C4-2B (cell line): ENCODE data around the gene RB1.

Experiments
- H3K27ac ChIP-seq: fragments of 450-650 bp; 2 replicates; pipeline ENCODE4 v1.5.1; 2017
- CTCF ChIP-seq: fragments of 450-650 bp; conservative IDR thresholded peaks from 2 replicates; pipeline ENCODE4 v1.5.1; 2017; ENCODE audit warnings: mild to moderate bottlenecking
- ZFX ChIP-seq: fragments of 450-650 bp; IDR thresholded peaks from 2 replicates; pipeline ENCODE4 v1.6.1; 2017

The RB1 gene

GRCh38 chr13:48275507-48275906 lies 28.0 kb upstream of the RB1 start:
- no peak for TF ChIP-seq ZFX
- TF ChIP-seq CTCF, result no peak
- H3K27ac ChIP-seq, result no peak overlapping the region

GRCh38 chr13:48278806-48279205 lies 24.7 kb upstream of the RB1 start:
- no peak for TF ChIP-seq ZFX
- TF ChIP-seq CTCF, result no peak
- H3K27ac ChIP-seq, result no peak overlapping the region

- TF ChIP-seq ZFX (no peak), CTCF (no peak)
- no peak overlapping the region for H3K27ac ChIP-seq
These were observed 22.0 kb upstream of the RB1 start for GRCh38 chr13:48281556-48281955.

- no peak for TF ChIP-seq CTCF
- no peak for TF ChIP-seq ZFX
- H3K27ac ChIP-seq, result no peak overlapping the region
These were observed 11.8 kb upstream of the RB1 start for GRCh38 chr13:48291730-48292129.

- H3K27ac ChIP-seq, result no peak overlapping the region
- TF ChIP-seq ZFX, result no peak
- no peak for TF ChIP-seq CTCF
These were observed 10.9 kb upstream of the RB1 start for GRCh38 chr13:48292650-48293049.

- TF ChIP-seq CTCF (no peak), ZFX (no peak)
- H3K27ac ChIP-seq, result no peak overlapping the region
These were observed 8.9 kb upstream of the RB1 start for GRCh38 chr13:48294653-48295052.

- H3K27ac ChIP-seq, result no peak overlapping the region
- no peak for TF ChIP-seq CTCF
- TF ChIP-seq ZFX, result no peak
These were observed 8.3 kb upstream of the RB1 start for GRCh38 chr13:48295271-48295670.
